Effector memory CD4-positive, alpha-beta T cell (primary cell): ENCODE results near the gene FAM162A.
"Not testable (repeated sequence)": the region's sequence is repeated elsewhere in the genome, so short reads cannot be mapped to it uniquely, and the experiment has no call there.

Source experiments
- DNase-seq, 3 donors: peaks; one replicate each; pipeline ENCODE4 v3.0.0-alpha.2; 2020
- H3K27ac ChIP-seq: 2 replicates; pipeline ENCODE4 v1.7.0; 2013; ENCODE audit warnings: mild to moderate bottlenecking, low read length, moderate library complexity; ENCODE audit not compliant: insufficient read depth, poor library complexity, severe bottlenecking
- H3K27me3 ChIP-seq: replicated peaks from 2 replicates; pipeline ENCODE4 v1.7.0; 2013; ENCODE audit warnings: mild to moderate bottlenecking, low read length; ENCODE audit not compliant: insufficient read depth, control insufficient read depth, poor library complexity, severe bottlenecking
- H3K36me3 ChIP-seq: 2 replicates; pipeline ENCODE4 v1.7.0; 2013; ENCODE audit warnings: mild to moderate bottlenecking, low read length, moderate library complexity; ENCODE audit not compliant: control insufficient read depth, insufficient read depth
- H3K4me1 ChIP-seq: 2 replicates; pipeline ENCODE4 v1.7.0; 2013; ENCODE audit warnings: low read length, mild to moderate bottlenecking; ENCODE audit not compliant: control insufficient read depth, insufficient read depth, poor library complexity, severe bottlenecking
- H3K4me3 ChIP-seq: 2 replicates; pipeline ENCODE4 v1.7.0; 2013; ENCODE audit warnings: low read length, low read depth, mild to moderate bottlenecking; ENCODE audit not compliant: insufficient read depth, poor library complexity, severe bottlenecking
- H3K9me3 ChIP-seq: 2 replicates; pipeline ENCODE4 v1.7.0; 2013; ENCODE audit warnings: mild to moderate bottlenecking, low read length, moderate library complexity; ENCODE audit not compliant: control insufficient read depth

The FAM162A gene

GRCh38 chr3:122357828-122358702 is 25.9 kb upstream of the FAM162A start:
- no peaks in the 10 kb centered on the region for H3K4me1 ChIP-seq
- no peak for DNase-seq
- H3K27me3 ChIP-seq, result no peaks in the 10 kb centered on the region
- H3K4me3 ChIP-seq, result no peak overlapping the region
- no peak overlapping the region for H3K27ac ChIP-seq
- peaks cover 16% of the 10 kb centered on the region for H3K36me3 ChIP-seq
- H3K9me3 ChIP-seq, result no peaks in the 10 kb centered on the region

GRCh38 chr3:122358703-122359032 is 25.3 kb upstream of the FAM162A start:
- DNase-seq, result no peak
- Histone ChIP-seq H3K4me1 (no peaks in the 10 kb centered on the region), H3K9me3 (no peaks in the 10 kb centered on the region), H3K36me3 (peaks cover 18% of the 10 kb centered on the region), H3K27me3 (no peaks in the 10 kb centered on the region), H3K4me3 (no peak overlapping the region), H3K27ac (no peak overlapping the region)

DNA sequence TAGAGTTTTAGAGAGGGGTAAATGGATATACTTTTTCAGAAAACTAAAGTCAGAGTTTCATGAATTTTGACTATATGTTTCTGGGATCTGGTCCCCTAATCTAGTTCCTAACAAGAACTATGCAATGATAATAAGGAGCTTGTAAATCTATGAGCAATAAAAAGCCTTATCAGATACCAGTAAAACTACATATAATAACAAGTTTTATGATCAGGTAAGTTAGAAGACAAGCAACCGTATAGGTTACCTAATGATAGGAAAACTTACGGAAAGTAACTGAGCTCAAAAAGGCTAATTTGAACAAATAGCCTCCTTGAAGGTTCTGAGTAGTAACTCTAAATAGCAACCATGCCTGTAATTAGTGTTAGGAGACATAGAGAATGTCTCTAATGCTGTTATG is 22.0 kb upstream of the FAM162A start:
- peaks cover 28% of the 10 kb centered on the region for H3K36me3 ChIP-seq
- no peaks in the 10 kb centered on the region for H3K27me3 ChIP-seq
- H3K4me3 ChIP-seq, result no peak overlapping the region

GRCh38 chr3:122364490-122364889 is 19.5 kb upstream of the FAM162A start:
- peaks cover 32% of the 10 kb centered on the region for H3K36me3 ChIP-seq
- no peak overlapping the region for H3K27ac ChIP-seq
- no peaks in the 10 kb centered on the region for H3K27me3 ChIP-seq
- no peaks in the 10 kb centered on the region for H3K4me1 ChIP-seq
- H3K4me3 ChIP-seq, result no peak overlapping the region
- DNase-seq, result no peak
- no peaks in the 10 kb centered on the region for H3K9me3 ChIP-seq

More for the DNA sequence above, 22.0 kb upstream of the FAM162A start:
- no peak overlapping the region for H3K27ac ChIP-seq
- no peaks in the 10 kb centered on the region for H3K9me3 ChIP-seq
- no peaks in the 10 kb centered on the region for H3K4me1 ChIP-seq
- DNase-seq, result no peak

DNA sequence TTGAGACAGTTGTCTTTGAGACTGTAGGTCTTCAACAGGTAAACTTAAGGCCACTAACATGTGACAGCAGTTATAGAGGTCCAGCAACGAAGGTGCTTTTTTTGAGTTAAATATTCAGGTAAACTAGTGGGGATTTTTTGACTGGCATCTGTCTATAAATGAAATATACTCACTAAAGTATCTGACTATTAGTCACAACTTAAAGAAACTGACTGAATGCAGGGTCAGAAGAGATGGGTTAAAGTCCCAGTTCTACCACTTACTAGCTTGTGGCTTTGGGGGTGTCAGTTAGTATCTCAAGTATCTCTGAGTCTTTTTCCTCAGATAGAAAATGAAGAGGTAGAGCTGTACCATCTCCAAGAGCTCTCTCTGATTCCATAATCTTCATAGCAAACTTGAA is 18.9 kb upstream of the FAM162A start:
- Histone ChIP-seq H3K9me3 (no peaks in the 10 kb centered on the region), H3K4me3 (no peak overlapping the region), H3K36me3 (peaks cover 37% of the 10 kb centered on the region), H3K27me3 (no peaks in the 10 kb centered on the region), H3K27ac (no peak overlapping the region), H3K4me1 (no peaks in the 10 kb centered on the region)
- no peak for DNase-seq

DNA sequence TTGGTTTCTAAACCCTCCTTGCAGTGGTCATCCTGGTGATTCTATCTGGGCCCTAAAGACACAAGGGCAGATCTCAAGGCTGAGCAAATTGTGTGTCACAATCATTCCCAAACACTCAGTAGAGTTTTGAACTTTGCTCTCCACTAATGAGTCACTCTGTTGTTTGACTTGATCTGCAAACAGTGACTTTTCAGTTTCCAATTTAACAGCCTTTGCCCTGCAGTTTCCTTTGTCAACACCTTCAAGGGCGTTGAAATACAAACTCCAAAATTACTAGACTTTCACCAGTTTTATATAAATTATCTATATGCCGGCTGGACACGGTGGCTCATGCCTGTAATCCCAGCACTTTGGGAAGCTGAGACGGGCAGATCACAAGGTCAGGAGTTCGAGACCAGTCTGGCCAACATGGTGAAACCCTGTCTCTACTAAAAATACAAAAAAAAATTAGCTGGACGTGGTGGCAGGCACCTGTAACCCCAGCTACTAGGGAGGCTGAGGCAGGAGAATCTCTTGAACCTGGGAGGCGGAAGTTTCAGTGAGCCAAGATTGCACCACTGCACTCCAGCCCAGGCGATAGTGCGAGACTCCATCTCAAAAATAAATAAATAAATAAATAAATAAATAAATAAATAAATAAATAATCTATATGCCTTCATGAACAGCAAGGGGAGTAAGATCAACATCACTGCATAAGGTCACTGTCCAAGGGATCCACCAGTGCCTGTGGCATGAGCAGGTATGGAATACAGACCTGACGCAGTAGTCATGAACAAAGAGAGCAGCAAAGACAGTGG is 18.2 kb upstream of the FAM162A start:
- not testable (repeated sequence) for DNase-seq, H3K4me3 ChIP-seq, H3K27ac ChIP-seq, H3K9me3 ChIP-seq, H3K27me3 ChIP-seq, H3K4me1 ChIP-seq
- H3K36me3 ChIP-seq, result peaks cover 43% of the 10 kb centered on the region

DNA sequence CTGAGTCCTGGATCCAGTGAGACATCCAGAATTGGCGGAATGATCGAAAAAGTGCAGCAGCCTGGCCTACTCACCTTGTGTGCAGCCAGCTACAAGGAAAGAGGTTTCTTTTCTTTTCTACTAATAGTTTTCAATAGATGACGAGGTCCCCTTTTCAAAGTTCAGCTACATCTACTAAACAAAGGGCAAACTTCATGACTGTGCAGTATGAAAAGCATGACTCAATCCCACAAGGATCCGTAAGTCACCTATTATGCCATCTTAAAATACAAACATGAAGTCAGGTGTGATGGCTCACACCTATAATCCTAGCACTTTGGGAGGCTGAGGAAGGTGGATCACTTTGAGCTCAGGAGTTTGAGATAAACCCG is 17.6 kb upstream of the FAM162A start:
- Histone ChIP-seq H3K9me3 (no peaks in the 10 kb centered on the region), H3K27ac (no peak overlapping the region), H3K4me3 (no peak overlapping the region), H3K36me3 (peaks cover 49% of the 10 kb centered on the region), H3K27me3 (no peaks in the 10 kb centered on the region), H3K4me1 (no peaks in the 10 kb centered on the region)
- no peak for DNase-seq

DNA sequence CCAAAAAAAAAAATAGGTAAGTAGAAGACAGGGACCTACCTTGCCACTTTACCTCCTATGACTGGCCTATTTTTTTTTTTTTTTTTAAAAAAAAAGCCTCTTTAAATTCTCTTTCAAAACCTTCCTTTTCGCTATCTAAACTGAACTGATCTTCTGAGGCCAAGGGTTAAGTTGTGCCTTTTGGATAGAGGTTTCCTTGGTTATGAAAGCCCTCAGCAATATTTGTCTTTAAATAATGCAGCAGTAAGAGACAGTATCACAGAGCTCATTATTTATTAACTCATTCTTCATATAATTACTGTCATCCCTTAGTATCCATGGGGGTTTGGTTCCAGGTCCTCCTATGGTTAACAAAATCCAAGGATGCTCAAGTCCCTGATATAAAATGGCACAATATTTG is 9.9 kb upstream of the FAM162A start:
- no peak overlapping the region for H3K27ac ChIP-seq
- H3K27me3 ChIP-seq, result no peaks in the 10 kb centered on the region
- DNase-seq, result no peak
- H3K36me3 ChIP-seq, result peaks cover 18% of the 10 kb centered on the region
- no peaks in the 10 kb centered on the region for H3K4me1 ChIP-seq
- no peaks in the 10 kb centered on the region for H3K9me3 ChIP-seq
- H3K4me3 ChIP-seq, result no peak overlapping the region

DNA sequence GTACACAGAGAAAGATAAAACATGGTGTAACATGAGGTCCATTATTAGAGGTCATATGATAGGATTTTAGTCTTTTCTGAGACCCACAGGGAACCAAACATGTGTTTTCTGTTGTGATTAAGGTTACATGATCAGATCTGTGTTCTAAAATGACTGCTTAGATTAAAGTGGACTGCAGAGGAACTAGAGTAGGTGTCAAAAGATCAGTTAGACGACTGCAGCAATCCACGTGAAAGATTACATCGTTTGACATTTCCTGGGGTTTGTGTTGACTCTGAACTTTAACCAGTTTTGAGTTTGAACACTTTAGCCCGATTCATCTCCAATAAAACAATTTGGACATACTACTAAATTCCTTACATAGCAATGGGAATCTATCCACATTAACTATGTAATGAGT is 6.0 kb upstream of the FAM162A start:
- no peak for DNase-seq
- Histone ChIP-seq H3K4me1 (peaks cover 6% of the 10 kb centered on the region), H3K36me3 (no peaks in the 10 kb centered on the region), H3K27ac (no peak overlapping the region), H3K9me3 (no peaks in the 10 kb centered on the region), H3K4me3 (no peak overlapping the region), H3K27me3 (no peaks in the 10 kb centered on the region)
